ENCODE results near the gene SOX8. TPM values are rescaled to one million over a fixed set of nuclear protein-coding genes. Genes with fewer than 3 reads are reported as not detected.

The SOX8 gene
- total RNA-seq, 1 donor from 2014 or later = 0.15 TPM

DNA sequence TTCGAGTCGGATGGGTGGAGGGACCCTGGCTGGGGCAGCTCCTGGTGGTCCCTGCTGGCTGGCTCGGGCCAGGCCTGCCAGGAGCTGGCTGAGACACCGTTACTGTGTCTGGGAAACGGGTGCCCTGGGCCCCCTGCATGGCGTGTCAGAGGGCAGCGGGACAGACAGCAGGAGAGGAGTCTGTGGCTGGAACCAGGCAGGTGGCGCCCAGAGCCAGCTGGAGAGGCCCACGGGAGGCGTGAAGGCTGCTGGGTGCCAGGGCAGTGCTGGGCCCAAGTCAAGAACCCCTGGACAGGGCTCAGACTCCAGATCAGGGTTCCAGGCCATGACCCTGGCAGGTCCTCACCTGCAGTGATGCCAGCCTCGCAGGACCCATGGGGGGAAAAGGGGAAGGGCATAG lies 16.6 kb downstream of the SOX8 start:
- Mint-ChIP-seq H3K27me3 (ENCODE audit: low read depth) (peaks cover 6% of the 10 kb centered on the region), H3K4me3 (ENCODE audit: unreplicated experiment) (no peak overlapping the region), H3K9me3 (ENCODE audit: low read depth) (peaks cover 3% of the 10 kb centered on the region), H3K36me3 (ENCODE audit: low read depth) (peaks cover 2% of the 10 kb centered on the region), H3K4me1 (ENCODE audit: low read depth) (peaks cover 25% of the 10 kb centered on the region), H3K27ac (ENCODE audit: unreplicated experiment) (no peak overlapping the region)
- TF ChIP-seq, protein P1, sequence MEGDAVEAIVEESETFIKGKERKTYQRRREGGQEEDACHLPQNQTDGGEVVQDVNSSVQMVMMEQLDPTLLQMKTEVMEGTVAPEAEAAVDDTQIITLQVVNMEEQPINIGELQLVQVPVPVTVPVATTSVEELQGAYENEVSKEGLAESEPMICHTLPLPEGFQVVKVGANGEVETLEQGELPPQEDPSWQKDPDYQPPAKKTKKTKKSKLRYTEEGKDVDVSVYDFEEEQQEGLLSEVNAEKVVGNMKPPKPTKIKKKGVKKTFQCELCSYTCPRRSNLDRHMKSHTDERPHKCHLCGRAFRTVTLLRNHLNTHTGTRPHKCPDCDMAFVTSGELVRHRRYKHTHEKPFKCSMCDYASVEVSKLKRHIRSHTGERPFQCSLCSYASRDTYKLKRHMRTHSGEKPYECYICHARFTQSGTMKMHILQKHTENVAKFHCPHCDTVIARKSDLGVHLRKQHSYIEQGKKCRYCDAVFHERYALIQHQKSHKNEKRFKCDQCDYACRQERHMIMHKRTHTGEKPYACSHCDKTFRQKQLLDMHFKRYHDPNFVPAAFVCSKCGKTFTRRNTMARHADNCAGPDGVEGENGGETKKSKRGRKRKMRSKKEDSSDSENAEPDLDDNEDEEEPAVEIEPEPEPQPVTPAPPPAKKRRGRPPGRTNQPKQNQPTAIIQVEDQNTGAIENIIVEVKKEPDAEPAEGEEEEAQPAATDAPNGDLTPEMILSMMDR (IDR thresholded peaks at IDR 0.05) = no peak
- no peak for DNase-seq (ENCODE audit: low spot score)

DNA sequence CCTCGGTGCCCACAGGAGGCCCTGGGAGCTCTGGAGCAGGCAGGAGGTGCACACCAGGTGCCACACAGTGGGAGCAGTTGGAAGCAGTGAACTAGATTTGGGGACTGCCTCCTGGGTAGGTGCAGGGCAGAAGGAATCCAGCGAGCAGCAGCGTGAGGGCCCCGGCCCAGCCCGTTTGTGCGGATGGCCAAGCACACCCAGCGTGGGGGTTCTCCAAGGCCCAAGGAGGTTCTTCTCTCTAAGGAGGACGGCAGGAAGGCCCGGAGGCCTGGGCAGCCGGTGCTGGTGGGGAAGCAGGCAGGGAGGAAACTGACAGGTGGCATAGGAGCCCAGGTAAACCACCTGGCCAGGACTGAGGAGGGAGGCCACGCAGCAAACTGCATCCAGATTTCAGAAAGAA lies 17.0 kb downstream of the SOX8 start:
- peaks cover 6% of the 10 kb centered on the region for H3K27me3 Mint-ChIP-seq (ENCODE audit: low read depth)
- DNase-seq (ENCODE audit: low spot score) = no peak
- H3K36me3 Mint-ChIP-seq (ENCODE audit: low read depth) = peaks cover 2% of the 10 kb centered on the region
- H3K27ac Mint-ChIP-seq (ENCODE audit: unreplicated experiment) = no peak overlapping the region
- TF ChIP-seq, protein P1 (IDR thresholded peaks at IDR 0.05) = no peak
- H3K4me3 Mint-ChIP-seq (ENCODE audit: unreplicated experiment) = no peak overlapping the region
- H3K4me1 Mint-ChIP-seq (ENCODE audit: low read depth) = peaks cover 25% of the 10 kb centered on the region
- peaks cover 3% of the 10 kb centered on the region for H3K9me3 Mint-ChIP-seq (ENCODE audit: low read depth)

DNA sequence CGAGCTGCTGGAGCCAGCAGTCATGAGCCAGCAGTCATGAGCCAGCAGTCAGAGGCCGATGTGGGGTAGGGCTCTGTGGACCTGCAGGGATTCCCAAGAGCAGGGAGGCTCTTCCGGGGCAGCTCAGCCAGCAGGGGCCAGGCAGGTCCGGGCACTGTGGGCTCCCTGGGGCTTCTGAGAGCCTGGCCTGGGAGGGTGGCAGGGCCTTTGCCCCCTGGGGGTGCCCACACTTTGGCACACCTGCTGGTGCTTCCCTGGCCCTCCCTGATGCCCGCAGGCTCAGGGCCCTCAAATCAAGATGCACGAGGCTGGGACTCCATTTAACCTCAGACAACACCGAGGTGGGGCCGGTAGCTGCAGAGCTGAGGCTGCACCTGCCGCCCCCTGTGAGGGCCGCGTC lies 18.1 kb downstream of the SOX8 start:
- TF ChIP-seq, protein P1 (IDR thresholded peaks at IDR 0.05) = no peak
- H3K4me1 Mint-ChIP-seq (ENCODE audit: low read depth) = peaks cover 28% of the 10 kb centered on the region
- H3K9me3 Mint-ChIP-seq (ENCODE audit: low read depth) = peaks cover 3% of the 10 kb centered on the region
- H3K4me3 Mint-ChIP-seq (ENCODE audit: unreplicated experiment) = no peak overlapping the region
- peaks cover 6% of the 10 kb centered on the region for H3K27me3 Mint-ChIP-seq (ENCODE audit: low read depth)
- no peak overlapping the region for H3K27ac Mint-ChIP-seq (ENCODE audit: unreplicated experiment)
- DNase-seq (ENCODE audit: low spot score) = no peak
- H3K36me3 Mint-ChIP-seq (ENCODE audit: low read depth) = peaks cover 2% of the 10 kb centered on the region

DNA sequence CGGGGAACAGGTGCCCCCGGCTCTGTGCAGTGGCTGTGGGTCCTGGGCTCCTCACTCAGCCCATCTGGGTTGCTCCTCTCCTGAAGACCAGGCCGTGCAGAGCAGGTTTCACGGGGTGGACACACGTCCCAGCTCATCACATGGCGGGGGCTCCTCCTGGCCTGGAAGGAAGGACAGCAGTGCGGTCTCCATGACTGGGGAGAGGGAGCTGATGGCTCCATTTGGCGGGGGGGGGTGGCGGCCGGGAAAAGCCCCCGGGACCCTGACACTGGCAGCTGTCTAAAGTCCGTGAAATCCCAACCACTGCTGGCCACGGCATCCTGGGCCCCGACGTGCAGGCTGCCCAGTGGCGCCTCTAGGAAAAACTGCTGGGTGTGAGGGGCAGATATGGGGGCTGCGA lies 19.0 kb downstream of the SOX8 start:
- Mint-ChIP-seq H3K4me3 (ENCODE audit: unreplicated experiment) (no peak overlapping the region), H3K4me1 (ENCODE audit: low read depth) (peaks cover 28% of the 10 kb centered on the region), H3K36me3 (ENCODE audit: low read depth) (peaks cover 2% of the 10 kb centered on the region), H3K27me3 (ENCODE audit: low read depth) (peaks cover 6% of the 10 kb centered on the region), H3K9me3 (ENCODE audit: low read depth) (peaks cover 3% of the 10 kb centered on the region), H3K27ac (ENCODE audit: unreplicated experiment) (no peak overlapping the region)
- DNase-seq (ENCODE audit: low spot score) = no peak
- TF ChIP-seq, protein P1 (IDR thresholded peaks at IDR 0.05) = no peak

DNA sequence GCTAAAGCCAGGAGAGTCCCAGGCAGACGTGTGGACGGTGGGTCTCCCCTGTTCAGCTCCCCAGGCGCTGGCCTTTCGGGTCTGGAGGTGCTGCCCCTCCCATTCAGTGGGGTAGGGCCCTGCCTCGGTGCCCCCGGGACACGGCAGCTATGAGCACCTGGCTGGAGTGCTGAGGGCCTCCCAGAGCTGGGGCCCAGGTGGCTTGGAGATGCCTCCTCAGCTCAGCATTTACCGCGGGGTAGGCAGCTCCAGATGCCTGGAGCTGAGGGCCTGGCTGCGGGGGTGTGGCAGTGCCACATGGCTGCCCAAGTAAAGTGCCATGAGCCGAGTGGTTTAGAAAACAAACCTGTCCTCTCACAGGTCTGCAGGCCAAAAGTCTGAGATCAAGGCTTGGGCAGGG lies 19.5 kb downstream of the SOX8 start:
- H3K27ac Mint-ChIP-seq (ENCODE audit: unreplicated experiment) = no peak overlapping the region
- no peak overlapping the region for H3K4me3 Mint-ChIP-seq (ENCODE audit: unreplicated experiment)
- H3K27me3 Mint-ChIP-seq (ENCODE audit: low read depth) = peaks cover 11% of the 10 kb centered on the region
- H3K9me3 Mint-ChIP-seq (ENCODE audit: low read depth) = peaks cover 3% of the 10 kb centered on the region
- H3K4me1 Mint-ChIP-seq (ENCODE audit: low read depth) = peaks cover 25% of the 10 kb centered on the region
- DNase-seq (ENCODE audit: low spot score) = no peak
- H3K36me3 Mint-ChIP-seq (ENCODE audit: low read depth) = peaks cover 2% of the 10 kb centered on the region
- TF ChIP-seq, protein P1 (IDR thresholded peaks at IDR 0.05) = no peak

Data from chondrocyte (in vitro differentiated cells).